ENCODE data around the gene SSR3. TPM values are rescaled to one million over a fixed set of nuclear protein-coding genes. Genes with fewer than 3 reads are reported as not detected.

SSR3 gene
- total RNA-seq, 1 donor from 2014 or later: 151 TPM

- Mint-ChIP-seq H3K9me3 (no peaks in the 10 kb centered on the region), H3K36me3 (ENCODE audit: low read depth) (peaks cover 41% of the 10 kb centered on the region), H3K4me3 (no peak overlapping the region), H3K27ac (no peak overlapping the region), H3K4me1 (peaks cover 6% of the 10 kb centered on the region), H3K27me3 (no peaks in the 10 kb centered on the region)
- intact Hi-C loops (cut with micrococcal nuclease): no loop called here
- no peak for DNase-seq
These were observed 15.9 kb downstream of the SSR3 start for GRCh38 chr3:156539051-156539450.

GRCh38 chr3:156536524-156537316 is 18.2 kb downstream of the SSR3 start:
- intact Hi-C loops (cut with micrococcal nuclease): no loop called here
- DNase-seq: no peak
- Mint-ChIP-seq H3K27me3 (no peaks in the 10 kb centered on the region), H3K4me1 (peaks cover 6% of the 10 kb centered on the region), H3K9me3 (no peaks in the 10 kb centered on the region), H3K4me3 (no peak overlapping the region), H3K36me3 (ENCODE audit: low read depth) (peaks cover 30% of the 10 kb centered on the region), H3K27ac (no peak overlapping the region)

GRCh38 chr3:156535798-156536197 is 19.1 kb downstream of the SSR3 start:
- DNase-seq: no peak
- H3K27me3 Mint-ChIP-seq: no peaks in the 10 kb centered on the region
- intact Hi-C loops (cut with micrococcal nuclease): no loop called here
- no peaks in the 10 kb centered on the region for H3K9me3 Mint-ChIP-seq
- peaks cover 26% of the 10 kb centered on the region for H3K36me3 Mint-ChIP-seq (ENCODE audit: low read depth)
- H3K27ac Mint-ChIP-seq: no peak overlapping the region
- peaks cover 6% of the 10 kb centered on the region for H3K4me1 Mint-ChIP-seq
- H3K4me3 Mint-ChIP-seq: no peak overlapping the region

GRCh38 chr3:156535162-156535627 is 19.7 kb downstream of the SSR3 start:
- peaks cover 24% of the 10 kb centered on the region for H3K36me3 Mint-ChIP-seq (ENCODE audit: low read depth)
- H3K4me3 Mint-ChIP-seq: no peak overlapping the region
- H3K9me3 Mint-ChIP-seq: no peaks in the 10 kb centered on the region
- peaks cover 6% of the 10 kb centered on the region for H3K4me1 Mint-ChIP-seq
- peaks cover 2% of the 10 kb centered on the region for H3K27me3 Mint-ChIP-seq
- no peak overlapping the region for H3K27ac Mint-ChIP-seq
- DNase-seq: no peak
- intact Hi-C loops (cut with micrococcal nuclease): no loop called here

GRCh38 chr3:156533205-156533604 is 21.7 kb downstream of the SSR3 start:
- no peaks in the 10 kb centered on the region for H3K9me3 Mint-ChIP-seq
- intact Hi-C loops (cut with micrococcal nuclease): no loop called here
- peaks cover 17% of the 10 kb centered on the region for H3K36me3 Mint-ChIP-seq (ENCODE audit: low read depth)
- no peak overlapping the region for H3K4me3 Mint-ChIP-seq
- no peak for DNase-seq
- peaks cover 10% of the 10 kb centered on the region for H3K27me3 Mint-ChIP-seq
- H3K4me1 Mint-ChIP-seq: peaks cover 6% of the 10 kb centered on the region
- no peak overlapping the region for H3K27ac Mint-ChIP-seq

- H3K36me3 Mint-ChIP-seq (ENCODE audit: low read depth): peaks cover 13% of the 10 kb centered on the region
- no peak overlapping the region for H3K4me3 Mint-ChIP-seq
- no peak for DNase-seq
- H3K27ac Mint-ChIP-seq: no peak overlapping the region
- intact Hi-C loops (cut with micrococcal nuclease): no loop called here
- H3K4me1 Mint-ChIP-seq: peaks cover 6% of the 10 kb centered on the region
- H3K9me3 Mint-ChIP-seq: no peaks in the 10 kb centered on the region
- peaks cover 12% of the 10 kb centered on the region for H3K27me3 Mint-ChIP-seq
These were observed 22.2 kb downstream of the SSR3 start for GRCh38 chr3:156532730-156533129.

GRCh38 chr3:156530980-156531379 is 23.9 kb downstream of the SSR3 start:
- H3K27ac Mint-ChIP-seq: no peak overlapping the region
- H3K4me3 Mint-ChIP-seq: no peak overlapping the region
- H3K36me3 Mint-ChIP-seq (ENCODE audit: low read depth): peaks cover 11% of the 10 kb centered on the region
- intact Hi-C loops (cut with micrococcal nuclease): no loop called here
- peaks cover 15% of the 10 kb centered on the region for H3K27me3 Mint-ChIP-seq
- peaks cover 6% of the 10 kb centered on the region for H3K4me1 Mint-ChIP-seq
- no peak for DNase-seq
- H3K9me3 Mint-ChIP-seq: no peaks in the 10 kb centered on the region

- peaks cover 31% of the 10 kb centered on the region for H3K27me3 Mint-ChIP-seq
These were observed 27.9 kb downstream of the SSR3 start for GRCh38 chr3:156527060-156527459.

GRCh38 chr3:156525808-156526207 is 29.1 kb downstream of the SSR3 start:
- DNase-seq: no peak
- peaks cover 16% of the 10 kb centered on the region for H3K4me1 Mint-ChIP-seq
- no peak overlapping the region for H3K27ac Mint-ChIP-seq
- H3K36me3 Mint-ChIP-seq (ENCODE audit: low read depth): peaks cover 13% of the 10 kb centered on the region
- H3K9me3 Mint-ChIP-seq: no peaks in the 10 kb centered on the region
- intact Hi-C loops (cut with micrococcal nuclease): loop anchor here (5.0 kb wide), 1 partner anchor 561 kb away; no protein-coding TSS in a partner anchor
- peaks cover 40% of the 10 kb centered on the region for H3K27me3 Mint-ChIP-seq
- no peak overlapping the region for H3K4me3 Mint-ChIP-seq

More at GRCh38 chr3:156527060-156527459, 27.9 kb downstream of the SSR3 start:
- H3K4me3 Mint-ChIP-seq: no peak overlapping the region
- intact Hi-C loops (cut with micrococcal nuclease): loop anchor here (5.0 kb wide), 1 partner anchor 560 kb away; no protein-coding TSS in a partner anchor
- no peaks in the 10 kb centered on the region for H3K9me3 Mint-ChIP-seq
- H3K4me1 Mint-ChIP-seq: peaks cover 16% of the 10 kb centered on the region
- no peak for DNase-seq
- H3K27ac Mint-ChIP-seq: no peak overlapping the region
- H3K36me3 Mint-ChIP-seq (ENCODE audit: low read depth): peaks cover 15% of the 10 kb centered on the region

- Mint-ChIP-seq H3K27me3 (peaks cover 55% of the 10 kb centered on the region), H3K4me1 (peaks cover 26% of the 10 kb centered on the region), H3K4me3 (no peak overlapping the region), H3K36me3 (ENCODE audit: low read depth) (peaks cover 5% of the 10 kb centered on the region), H3K9me3 (peaks cover 8% of the 10 kb centered on the region), H3K27ac (no peak overlapping the region)
- intact Hi-C loops (cut with micrococcal nuclease): loop anchor here (5.0 kb wide), 1 partner anchor 40 kb away; no protein-coding TSS in a partner anchor
- no peak for DNase-seq
These were observed 32.2 kb downstream of the SSR3 start for GRCh38 chr3:156522673-156523072.

- DNase-seq: peak; percentile 59
- intact Hi-C loops (cut with micrococcal nuclease): loop anchor here (5.0 kb wide), 1 partner anchor 37 kb away; no protein-coding TSS in a partner anchor
- Mint-ChIP-seq H3K36me3 (ENCODE audit: low read depth) (peaks cover 5% of the 10 kb centered on the region), H3K4me1 (peaks cover 22% of the 10 kb centered on the region), H3K4me3 (no peak overlapping the region), H3K9me3 (peaks cover 8% of the 10 kb centered on the region), H3K27ac (no peak overlapping the region), H3K27me3 (peaks cover 72% of the 10 kb centered on the region)
These were observed 35.2 kb downstream of the SSR3 start for GRCh38 chr3:156519758-156520162.

GRCh38 chr3:156518726-156519125 is 36.2 kb downstream of the SSR3 start:
- no peak overlapping the region for H3K4me3 Mint-ChIP-seq
- peaks cover 13% of the 10 kb centered on the region for H3K4me1 Mint-ChIP-seq
- peaks cover 8% of the 10 kb centered on the region for H3K9me3 Mint-ChIP-seq
- no peak overlapping the region for H3K27ac Mint-ChIP-seq
- H3K27me3 Mint-ChIP-seq: peaks cover 67% of the 10 kb centered on the region
- intact Hi-C loops (cut with micrococcal nuclease): no loop called here
- H3K36me3 Mint-ChIP-seq (ENCODE audit: low read depth): peaks cover 1% of the 10 kb centered on the region
- DNase-seq: no peak

GRCh38 chr3:156516961-156517360 is 38.0 kb downstream of the SSR3 start:
- Mint-ChIP-seq H3K36me3 (ENCODE audit: low read depth) (no peaks in the 10 kb centered on the region), H3K4me1 (peaks cover 15% of the 10 kb centered on the region), H3K27ac (no peak overlapping the region), H3K27me3 (peaks cover 58% of the 10 kb centered on the region), H3K4me3 (no peak overlapping the region), H3K9me3 (peaks cover 8% of the 10 kb centered on the region)
- DNase-seq: no peak
- intact Hi-C loops (cut with micrococcal nuclease): no loop called here

- peaks cover 22% of the 10 kb centered on the region for H3K4me1 Mint-ChIP-seq
- peaks cover 52% of the 10 kb centered on the region for H3K27me3 Mint-ChIP-seq
These were observed 38.6 kb downstream of the SSR3 start for GRCh38 chr3:156516284-156516683.

More at GRCh38 chr3:156516284-156516683, 38.6 kb downstream of the SSR3 start:
- intact Hi-C loops (cut with micrococcal nuclease): no loop called here
- H3K36me3 Mint-ChIP-seq (ENCODE audit: low read depth): no peaks in the 10 kb centered on the region
- H3K4me3 Mint-ChIP-seq: no peak overlapping the region
- peaks cover 8% of the 10 kb centered on the region for H3K9me3 Mint-ChIP-seq
- DNase-seq: no peak
- no peak overlapping the region for H3K27ac Mint-ChIP-seq

All from activated CD4-positive, alpha-beta T cell treated with anti-CD3 and anti-CD28 coated beads, Interleukin-2, amount 10 ng/mL, durations not matched to agents 24 days and 14 days (primary cell).